Upper lobe of right lung (tissue), 1 donor: ENCODE results near the gene SLC25A11. TPM values are rescaled to one million over a fixed set of nuclear protein-coding genes. Genes with fewer than 3 reads are reported as not detected.

Source experiments
- ATAC-seq: fragments of 200-7000 bp; cut with Tn5 transposase; one replicate; pipeline ENCODE4 v1.9.1; 2020; ENCODE audit warnings: mild to moderate bottlenecking, moderate library complexity
- DNase-seq: peaks from one replicate; pipeline ENCODE4 v3.0.0-alpha.2; 2020
- H3K27ac ChIP-seq: fragments of 200-600 bp; one replicate; pipeline ENCODE4 v1.8.0; 2022
- H3K27me3 ChIP-seq: fragments of 200-600 bp; one replicate; pipeline ENCODE4 v1.8.0; 2022; ENCODE audit warnings: mild to moderate bottlenecking
- H3K36me3 ChIP-seq: fragments of 200-600 bp; one replicate; pipeline ENCODE4 v1.8.0; 2022
- H3K4me1 ChIP-seq: fragments of 200-600 bp; one replicate; pipeline ENCODE4 v1.8.0; 2022
- H3K4me3 ChIP-seq: fragments of 200-600 bp; one replicate; pipeline ENCODE4 v1.8.0; 2022; ENCODE audit warnings: mild to moderate bottlenecking
- H3K9me3 ChIP-seq: fragments of 200-600 bp; one replicate; pipeline ENCODE4 v1.8.0; 2022
- CTCF ChIP-seq: fragments of 200-600 bp; IDR thresholded peaks from one replicate; pipeline ENCODE4 v1.8.0; 2022; ENCODE audit warnings: antibody characterized with exemption
- intact Hi-C: fragments of 100-400 bp; cut with DNase I; formaldehyde crosslinking; loops from one replicate; pipeline ENCODE4 v1.11.0; 2022
- total RNA-seq: library from RNA; stranded (reverse); fragmentation: NEBNext Ultra II Directional; extraction: Animal tissue kit (Norgen Biotek cat#: 25700); gene quantifications from one replicate; pipeline ENCODE4 v1.2.1, GENCODE V29; 2021
- donor health status: DM: no; HTN: yes; CAD: no; lungs with severe emphysema.

Gene SLC25A11
- total RNA-seq, 1 donor from 2014 or later = 55.0 TPM

- no peaks in the 10 kb centered on the region for H3K9me3 ChIP-seq
- H3K4me3 ChIP-seq = no peak overlapping the region
- TF ChIP-seq CTCF = no peak
- no peaks in the 10 kb centered on the region for H3K27me3 ChIP-seq
- intact Hi-C loops = no loop called here
- no peak overlapping the region for H3K27ac ChIP-seq
- ATAC-seq (no peak), DNase-seq (no peak)
- no peaks in the 10 kb centered on the region for H3K4me1 ChIP-seq
- H3K36me3 ChIP-seq = peaks cover 29% of the 10 kb centered on the region
Measured at GRCh38 chr17:4960279-4960922, 20.6 kb upstream of the SLC25A11 start.

GRCh38 chr17:4959261-4959965 lies 19.6 kb upstream of the SLC25A11 start:
- intact Hi-C loops = no loop called here
- H3K27ac ChIP-seq = no peak overlapping the region
- TF ChIP-seq CTCF = no peak
- H3K27me3 ChIP-seq = no peaks in the 10 kb centered on the region
- no peak for ATAC-seq
- no peak overlapping the region for H3K4me3 ChIP-seq
- DNase-seq = no peak
- H3K4me1 ChIP-seq = no peaks in the 10 kb centered on the region
- H3K9me3 ChIP-seq = no peaks in the 10 kb centered on the region
- peaks cover 29% of the 10 kb centered on the region for H3K36me3 ChIP-seq

GRCh38 chr17:4958102-4958501 lies 18.3 kb upstream of the SLC25A11 start:
- TF ChIP-seq CTCF = no peak
- no peak for ATAC-seq
- intact Hi-C loops = no loop called here

GRCh38 chr17:4956493-4957061 lies 16.7 kb upstream of the SLC25A11 start:
- no peaks in the 10 kb centered on the region for H3K27me3 ChIP-seq
- peaks cover 4% of the 10 kb centered on the region for H3K4me1 ChIP-seq
- DNase-seq (peak; percentile 75), ATAC-seq (peak; percentile 39)
- H3K4me3 ChIP-seq = no peak overlapping the region
- peak; percentile 33 for TF ChIP-seq CTCF
- H3K27ac ChIP-seq = no peak overlapping the region
- no peaks in the 10 kb centered on the region for H3K9me3 ChIP-seq
- intact Hi-C loops = no loop called here
- peaks cover 29% of the 10 kb centered on the region for H3K36me3 ChIP-seq

More at GRCh38 chr17:4958102-4958501, 18.3 kb upstream of the SLC25A11 start:
- Histone ChIP-seq H3K36me3 (peaks cover 29% of the 10 kb centered on the region), H3K4me1 (peaks cover 4% of the 10 kb centered on the region), H3K9me3 (no peaks in the 10 kb centered on the region), H3K27ac (no peak overlapping the region), H3K4me3 (no peak overlapping the region), H3K27me3 (no peaks in the 10 kb centered on the region)
- no peak for DNase-seq

- no peak for TF ChIP-seq CTCF
- intact Hi-C loops = no loop called here
- Histone ChIP-seq H3K27me3 (no peaks in the 10 kb centered on the region), H3K4me1 (peaks cover 15% of the 10 kb centered on the region), H3K36me3 (peaks cover 17% of the 10 kb centered on the region), H3K27ac (no peak overlapping the region), H3K4me3 (no peak overlapping the region), H3K9me3 (no peaks in the 10 kb centered on the region)
- no peak for ATAC-seq
- no peak for DNase-seq
Measured at GRCh38 chr17:4955091-4955490, 15.2 kb upstream of the SLC25A11 start.
